Omental fat pad (tissue), 4 donors: Measurements from ENCODE around the gene HS3ST2. TPM values are rescaled to one million over a fixed set of nuclear protein-coding genes. Genes with fewer than 3 reads are reported as not detected.

ENCODE experiments used
- ATAC-seq: fragments of 150-250 bp; one replicate; pipeline ENCODE4 v1.9.1; 2016; ENCODE audit warnings: mild to moderate bottlenecking, moderate library complexity; ENCODE audit not compliant: low FRiP score
- DNase-seq: peaks from one replicate; pipeline ENCODE4 v3.0.0-alpha.2; 2019; ENCODE audit warnings: low spot score
- CTCF ChIP-seq, 3 donors: fragments of 450-650 bp; IDR thresholded peaks; one replicate each; pipeline ENCODE4 v1.5.1; 2016 to 2017; ENCODE audit warnings: antibody characterized with exemption in 3 of 3, mild to moderate bottlenecking in 3 of 3, moderate library complexity in 2 of 3
- total RNA-seq, 4 donors: library from RNA; depleted of rRNA; stranded (reverse); fragments of >200 nt; gene quantifications; one replicate each; pipeline ENCODE4 v1.1.0, GENCODE V29; 2016

Gene HS3ST2
- total RNA-seq, 4 donors from 2014 or later = 1.7 to 3.6 (median 2.5) TPM

- ATAC-seq = no peak
- no peak for DNase-seq
- no peak for TF ChIP-seq CTCF (IDR thresholded peaks at IDR 0.05)
These were observed 32.5 kb upstream of the HS3ST2 start for GRCh38 chr16:22781480-22781879.

- no peak for ATAC-seq
- no peak for TF ChIP-seq CTCF (IDR thresholded peaks at IDR 0.05)
- no peak for DNase-seq
These were observed 31.6 kb upstream of the HS3ST2 start for GRCh38 chr16:22782314-22782713.

- ATAC-seq = no peak
- TF ChIP-seq CTCF (IDR thresholded peaks at IDR 0.05) = no peak
- DNase-seq = no peak
These were observed 29.2 kb upstream of the HS3ST2 start for GRCh38 chr16:22784690-22785214.

GRCh38 chr16:22785552-22785951 is 28.4 kb upstream of the HS3ST2 start:
- DNase-seq (no peak), ATAC-seq (no peak)
- no peak for TF ChIP-seq CTCF (IDR thresholded peaks at IDR 0.05)

- DNase-seq (no peak), ATAC-seq (no peak)
- TF ChIP-seq CTCF (IDR thresholded peaks at IDR 0.05) = no peak
These were observed 27.7 kb upstream of the HS3ST2 start for GRCh38 chr16:22786284-22786683.

- no peak for DNase-seq
- no peak for TF ChIP-seq CTCF (IDR thresholded peaks at IDR 0.05)
- no peak for ATAC-seq
These were observed 27.3 kb upstream of the HS3ST2 start for GRCh38 chr16:22786691-22787090.

GRCh38 chr16:22787466-22788192 is 26.3 kb upstream of the HS3ST2 start:
- DNase-seq (no peak), ATAC-seq (no peak)
- TF ChIP-seq CTCF (IDR thresholded peaks at IDR 0.05) = no peak
